ENCODE measurements around the gene POLR3K.

The POLR3K gene

DNA sequence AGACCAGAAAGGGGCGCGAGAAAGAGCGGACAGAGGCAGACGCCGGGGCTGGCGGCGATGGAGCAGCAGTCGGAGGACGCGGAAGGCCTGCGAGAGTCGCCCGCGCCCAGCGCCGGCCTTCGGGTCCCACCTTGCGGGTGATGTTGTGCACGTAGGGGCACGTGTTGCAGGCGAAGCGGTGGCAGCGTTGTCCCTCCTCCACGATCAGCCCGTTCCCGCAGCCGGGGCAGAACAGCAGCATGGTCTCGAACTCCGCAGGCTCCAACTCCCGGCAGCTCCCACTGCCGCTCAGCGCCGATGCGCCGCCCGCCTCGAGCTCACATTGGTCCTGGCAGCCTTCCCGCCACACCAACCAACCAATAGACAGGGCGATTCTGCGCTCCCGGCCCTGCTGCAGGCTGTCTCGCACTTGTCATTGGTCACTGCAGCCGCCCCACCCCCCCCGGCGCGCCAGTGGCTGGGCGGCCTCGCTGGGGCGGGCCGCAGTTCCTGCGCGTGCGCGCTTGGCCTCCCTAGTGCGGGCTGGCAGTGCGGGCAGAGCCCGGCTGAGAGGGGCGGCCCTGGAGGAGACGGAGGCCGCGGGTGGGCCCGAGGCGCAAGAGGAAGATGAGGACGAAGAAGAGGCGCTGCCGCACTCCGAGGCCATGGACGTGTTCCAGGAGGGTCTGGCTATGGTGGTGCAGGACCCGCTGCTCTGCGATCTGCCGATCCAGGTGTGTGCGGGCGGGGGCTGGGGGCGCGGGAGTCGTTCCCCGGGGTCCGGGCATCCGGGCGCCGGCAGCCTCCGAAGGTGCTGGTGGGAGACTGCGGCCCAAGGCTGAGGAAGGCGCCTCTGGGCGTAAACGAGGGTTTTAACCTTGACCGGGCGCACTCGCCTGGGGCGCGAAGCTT is at the start of gene POLR3K, which contains the start of gene SNRNP25:
Gene POLR3K (minus strand): TSS at position 263 of the 891 bp plus-strand sequence. CDS start 22 bp downstream, at position 241.
Gene SNRNP25 (plus strand): TSS at position 483 of the 891 bp plus-strand sequence. CDS start 189 bp downstream, at position 672.
- peak; percentile 97 for DNase-seq (ENCODE audit: low spot score)

DNA sequence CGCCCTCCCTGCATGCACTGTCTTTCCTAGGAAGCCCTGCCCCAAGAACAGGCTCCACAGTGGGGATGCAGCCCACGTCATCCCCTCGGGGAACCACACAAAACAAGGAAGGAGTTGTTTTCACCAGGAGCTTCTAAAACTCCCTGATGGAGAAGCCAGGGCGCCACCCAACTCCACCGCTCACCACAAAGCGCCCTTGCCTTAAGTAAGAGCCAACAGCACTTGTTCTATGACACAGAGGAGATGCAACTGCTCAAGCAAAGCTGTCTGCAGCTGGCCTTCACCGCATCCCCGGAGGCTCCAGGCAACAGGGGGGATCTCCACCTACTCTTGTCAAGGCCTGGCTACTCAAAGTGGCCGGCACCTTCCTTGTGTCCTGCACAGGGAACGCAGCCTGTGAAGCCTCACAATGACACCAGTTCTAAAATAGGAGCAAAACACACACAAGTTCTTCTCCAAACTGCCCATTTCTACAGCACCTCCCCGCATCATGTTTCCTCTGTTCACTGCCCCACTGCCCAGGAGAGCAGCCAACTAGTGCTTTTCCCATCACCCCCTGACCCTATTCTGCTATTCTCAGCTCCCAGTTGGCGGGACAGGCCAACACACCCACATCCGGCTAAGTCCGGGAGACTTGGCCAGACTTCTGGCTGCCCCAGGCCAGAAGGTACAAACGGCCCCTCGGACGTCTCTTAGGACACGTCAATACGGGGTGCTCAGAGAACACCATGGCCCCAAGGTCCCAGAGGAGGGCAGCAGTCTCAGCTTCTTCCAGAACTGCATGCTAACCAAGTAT is 48.9 kb upstream of the POLR3K start:
- no peak for DNase-seq (ENCODE audit: low spot score)

- DNase-seq (ENCODE audit: low spot score), result no peak
Measured at GRCh38 chr16:101586-101985, 48.2 kb upstream of the POLR3K start.

DNA sequence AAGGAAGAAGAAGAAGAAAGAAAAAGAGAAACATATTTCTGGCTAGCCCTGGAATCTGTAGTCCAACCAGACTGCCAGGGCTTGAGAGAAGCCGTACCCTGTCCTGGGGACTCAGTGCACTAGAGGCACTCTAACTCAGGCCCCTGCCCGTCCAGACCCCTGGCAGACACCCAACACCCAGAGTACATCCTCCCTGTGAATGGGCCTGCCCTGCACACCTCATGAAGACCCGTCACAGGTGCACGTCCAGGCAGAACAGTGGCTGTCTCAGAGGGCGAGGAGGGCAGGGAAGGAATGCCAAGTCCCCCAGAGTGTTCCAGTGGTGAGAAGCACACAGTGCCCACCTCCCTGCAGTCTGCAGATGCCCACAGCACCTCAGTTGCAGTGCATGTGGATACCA is 47.6 kb upstream of the POLR3K start:
- no peak for DNase-seq (ENCODE audit: low spot score)

GRCh38 chr16:97822-98221 is 44.4 kb upstream of the POLR3K start:
- DNase-seq (ENCODE audit: low spot score), result no peak

DNA sequence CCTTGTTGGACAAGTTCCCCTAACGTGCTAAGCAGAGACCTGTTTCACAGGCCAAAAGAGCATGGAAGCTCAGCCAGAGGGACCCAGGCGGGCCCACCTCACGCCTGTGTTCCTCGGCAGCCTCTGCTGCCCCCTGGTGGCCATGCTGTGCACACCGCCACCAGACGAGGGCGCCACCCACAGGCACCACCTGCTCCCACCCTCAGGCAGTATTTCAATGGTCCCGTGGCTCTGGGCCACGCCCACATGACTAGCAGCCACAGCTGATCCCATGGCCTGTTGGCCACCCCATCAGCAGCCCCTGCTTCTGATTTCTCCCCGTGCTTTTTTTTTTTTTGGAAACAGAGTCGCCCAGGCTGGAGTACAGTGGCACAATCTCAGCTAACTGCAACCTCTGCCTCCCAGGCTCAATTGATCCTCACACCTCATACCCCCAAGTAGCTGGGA is 43.5 kb upstream of the POLR3K start:
- peak; percentile 76 for DNase-seq (ENCODE audit: low spot score)

DNA sequence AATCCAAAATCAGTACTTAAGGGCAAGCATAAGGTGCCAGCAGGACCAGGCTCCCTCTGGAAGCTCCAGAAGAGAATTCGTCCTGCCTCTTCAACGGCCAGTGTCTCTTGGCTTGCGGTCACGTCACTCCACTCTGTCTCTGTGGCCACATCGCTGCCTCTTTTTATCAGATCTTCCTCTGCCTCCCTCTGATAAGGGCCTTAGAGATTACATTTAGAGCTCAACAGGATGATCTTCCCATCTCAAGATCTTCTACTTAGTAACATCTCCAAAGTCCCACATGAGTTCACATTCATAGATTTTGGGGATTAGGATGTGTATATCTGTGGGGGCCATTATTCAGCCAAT is 41.5 kb upstream of the POLR3K start:
- no peak for DNase-seq (ENCODE audit: low spot score)

DNA sequence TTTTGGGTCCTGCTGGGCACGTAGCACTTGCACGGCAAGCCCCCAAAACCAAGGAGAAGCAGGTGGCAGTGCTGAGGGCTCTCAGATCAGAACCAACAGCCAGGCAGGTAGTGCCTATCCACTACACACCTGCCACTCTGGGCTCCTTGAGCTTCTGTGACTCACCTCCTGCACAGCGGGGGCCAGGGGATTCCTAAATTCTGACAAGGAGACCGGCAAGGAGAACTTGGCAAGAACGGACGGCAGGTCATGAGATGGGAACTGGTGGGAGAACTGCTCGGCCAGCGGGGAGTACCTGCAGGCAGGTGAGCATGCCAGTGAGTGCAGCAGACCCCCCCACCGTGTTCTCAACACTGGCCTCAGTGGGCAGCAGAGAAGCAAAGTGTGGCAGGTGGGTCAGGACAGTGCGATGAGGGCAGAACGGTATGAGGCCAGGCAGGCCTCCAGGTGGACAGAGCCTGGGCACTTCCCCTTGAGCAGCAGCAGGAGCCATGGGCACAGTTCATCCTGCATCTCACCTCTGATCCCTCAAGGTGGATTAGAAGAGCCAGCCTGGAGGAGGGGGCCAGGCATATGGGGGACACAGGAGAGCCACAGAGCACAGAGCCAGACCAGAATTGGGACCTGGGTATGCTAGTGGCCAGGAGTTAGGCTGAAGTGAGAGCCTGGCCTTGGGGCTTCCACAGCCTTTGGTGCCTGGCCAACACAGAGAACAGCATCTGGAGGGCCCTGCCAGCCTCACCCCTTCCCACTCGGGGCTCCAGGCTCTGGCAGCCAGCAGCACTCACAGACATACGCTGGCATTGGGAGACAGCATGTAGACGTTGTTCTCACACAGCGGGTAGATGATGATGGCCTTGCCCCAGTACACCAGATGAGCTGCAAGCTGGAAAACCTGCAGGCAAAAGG is 39.3 kb upstream of the POLR3K start:
- no peak for DNase-seq (ENCODE audit: low spot score)

DNA sequence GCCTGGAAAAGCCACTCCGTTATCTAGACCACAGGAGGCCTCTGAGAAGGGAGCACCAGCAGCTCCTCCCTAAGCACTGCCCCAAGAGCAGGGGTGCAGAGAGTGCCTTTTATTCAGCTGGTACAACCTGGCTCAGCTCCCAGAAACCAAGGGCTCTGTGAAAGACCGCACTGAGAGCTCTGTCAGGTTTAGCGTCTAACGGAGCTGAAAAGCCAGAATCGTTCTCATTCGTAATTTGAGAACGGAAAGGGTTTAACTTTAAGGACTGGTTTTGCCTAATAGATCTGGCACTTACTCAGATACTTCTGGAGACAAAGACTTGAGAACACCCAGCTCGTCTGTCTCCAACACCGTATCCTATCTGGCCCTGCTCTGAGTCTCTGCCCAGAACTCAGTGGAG is 38.1 kb upstream of the POLR3K start:
- DNase-seq (ENCODE audit: low spot score), result no peak

DNA sequence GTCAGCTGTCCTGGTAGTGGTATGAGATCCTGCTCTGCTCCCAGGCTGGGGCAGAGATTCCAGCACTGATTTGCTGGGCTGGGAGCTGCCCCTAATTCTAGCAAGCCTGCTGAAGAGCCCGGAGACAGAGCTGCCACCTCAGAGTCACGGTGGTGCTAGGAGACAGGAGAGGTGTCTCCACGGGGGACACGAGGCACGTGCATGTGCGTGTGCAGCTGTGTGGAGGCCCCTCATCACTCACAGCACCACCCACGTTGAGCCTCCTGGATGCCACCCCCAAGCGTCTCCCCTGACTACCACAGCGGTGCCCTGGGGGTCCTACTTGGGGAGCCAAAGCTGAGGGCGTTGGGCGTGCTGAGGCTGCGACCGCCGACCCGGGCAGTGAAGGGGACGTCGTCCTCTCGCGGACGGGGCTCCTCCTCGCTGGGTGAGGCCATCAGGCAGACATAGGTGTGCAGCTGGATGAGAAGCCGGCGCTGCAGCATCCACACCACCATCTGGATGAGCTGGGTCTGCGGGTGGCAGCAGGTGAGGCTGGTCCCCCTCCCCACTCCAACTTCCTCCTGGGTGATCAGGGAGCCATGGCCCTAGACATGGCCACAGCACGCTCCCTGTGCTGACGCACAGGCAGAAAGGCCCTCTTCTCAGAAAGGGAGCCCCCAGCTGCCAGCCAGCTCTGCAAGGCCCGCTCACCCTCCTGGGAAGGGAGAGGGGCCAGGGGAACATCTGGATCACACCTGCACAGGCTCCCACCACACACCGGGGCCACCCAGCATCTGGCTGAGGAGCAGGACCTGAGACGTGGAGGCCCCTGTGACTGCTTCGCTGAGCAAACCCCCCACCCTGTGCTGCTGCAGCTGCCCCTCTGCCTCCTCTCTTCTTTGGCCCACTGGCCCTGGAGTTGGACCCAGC is 36.2 kb upstream of the POLR3K start:
- no peak for DNase-seq (ENCODE audit: low spot score)

DNA sequence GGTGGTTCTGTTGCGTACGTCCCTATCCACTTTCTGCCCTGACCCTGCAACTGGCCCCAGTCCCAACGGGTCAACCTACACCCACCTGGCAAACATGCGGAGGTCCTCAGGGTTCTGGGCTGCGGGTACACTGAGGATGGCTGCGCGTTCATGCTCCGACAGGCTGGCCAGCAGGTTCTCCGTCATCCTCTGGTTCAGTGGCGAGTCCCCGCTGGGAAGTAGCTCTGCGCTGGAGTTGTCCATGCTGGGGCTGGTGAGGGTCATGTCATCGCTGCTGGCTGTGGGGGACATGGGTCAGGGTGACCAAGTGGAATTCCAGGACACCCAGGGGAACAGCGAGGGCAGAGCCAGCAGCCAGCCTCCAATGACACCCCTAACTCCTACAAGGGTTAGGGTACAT is 35.2 kb upstream of the POLR3K start:
- no peak for DNase-seq (ENCODE audit: low spot score)

DNA sequence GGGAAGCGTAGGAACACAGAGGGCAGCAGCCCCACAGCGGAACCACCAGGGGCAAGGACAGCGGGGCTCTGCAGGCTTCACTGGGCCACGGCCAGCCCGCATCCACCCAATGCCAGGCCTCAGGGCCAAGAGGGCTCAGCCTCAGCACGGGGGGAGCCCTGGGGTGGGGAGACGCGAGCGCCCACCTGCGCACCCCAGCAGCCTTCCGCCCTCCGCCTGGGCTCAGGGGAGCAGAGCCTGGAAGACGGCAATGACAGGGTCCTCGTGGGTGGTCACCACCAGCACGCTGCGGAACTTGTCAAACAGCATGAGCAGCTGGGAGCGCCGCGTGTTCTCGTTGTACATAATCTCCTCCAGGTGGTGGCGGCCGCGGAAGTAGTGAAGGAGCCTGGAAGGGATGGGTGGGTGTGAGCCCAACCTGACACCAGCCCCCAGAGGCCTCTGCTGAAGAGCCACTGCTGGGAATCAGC is 33.1 kb upstream of the POLR3K start:
- DNase-seq (ENCODE audit: low spot score), result no peak

GRCh38 chr16:85865-86264 is 32.5 kb upstream of the POLR3K start:
- no peak for DNase-seq (ENCODE audit: low spot score)

DNA sequence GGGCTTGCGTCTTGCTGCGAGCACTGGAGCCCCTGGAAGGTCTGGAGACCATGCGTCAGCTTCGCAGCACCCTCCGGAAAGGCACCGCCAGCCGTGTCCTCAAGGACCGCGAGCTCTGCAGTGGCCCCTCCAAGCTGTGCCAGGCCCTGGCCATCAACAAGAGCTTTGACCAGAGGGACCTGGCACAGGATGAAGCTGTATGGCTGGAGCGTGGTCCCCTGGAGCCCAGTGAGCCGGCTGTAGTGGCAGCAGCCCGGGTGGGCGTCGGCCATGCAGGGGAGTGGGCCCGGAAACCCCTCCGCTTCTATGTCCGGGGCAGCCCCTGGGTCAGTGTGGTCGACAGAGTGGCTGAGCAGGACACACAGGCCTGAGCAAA is 32.0 kb upstream of the POLR3K start:
- no peak for DNase-seq (ENCODE audit: low spot score)

DNA sequence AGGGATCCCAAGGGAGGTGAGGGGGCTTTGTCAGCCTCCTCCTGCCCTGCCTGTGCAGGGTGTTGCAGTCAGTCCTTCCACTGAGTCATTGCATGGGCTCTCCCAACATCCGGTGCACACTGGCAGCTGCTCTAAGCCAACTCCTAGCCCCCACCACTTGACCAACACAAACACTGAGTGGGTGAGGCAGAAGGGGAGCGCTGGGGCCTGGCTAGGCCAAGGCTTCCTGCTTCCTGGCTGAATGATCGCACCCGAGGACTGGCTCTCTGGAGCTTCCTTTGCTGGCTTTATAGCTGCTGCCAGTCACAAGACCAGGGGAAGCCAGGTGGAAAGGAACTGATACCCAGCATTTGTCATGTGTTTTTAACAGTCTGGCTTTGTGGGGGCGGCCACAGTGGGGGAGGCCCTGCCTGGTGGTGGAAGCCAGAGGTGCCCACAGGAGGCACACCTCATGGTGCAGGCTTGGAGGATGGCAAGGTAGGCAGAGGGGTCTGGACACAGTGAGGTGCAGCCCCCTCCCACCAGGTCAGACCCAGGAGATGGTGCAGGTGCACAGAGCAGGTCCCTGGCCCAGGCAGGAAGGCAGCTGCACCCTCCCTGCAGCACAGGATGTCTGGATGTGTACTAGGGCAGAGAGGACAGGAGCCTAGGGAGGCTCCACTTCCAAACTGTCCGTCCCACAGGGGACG is 31.5 kb upstream of the POLR3K start:
- DNase-seq (ENCODE audit: low spot score), result peak; percentile 75

GRCh38 chr16:83781-84615 is 30.6 kb upstream of the POLR3K start:
- DNase-seq (ENCODE audit: low spot score), result no peak

DNA sequence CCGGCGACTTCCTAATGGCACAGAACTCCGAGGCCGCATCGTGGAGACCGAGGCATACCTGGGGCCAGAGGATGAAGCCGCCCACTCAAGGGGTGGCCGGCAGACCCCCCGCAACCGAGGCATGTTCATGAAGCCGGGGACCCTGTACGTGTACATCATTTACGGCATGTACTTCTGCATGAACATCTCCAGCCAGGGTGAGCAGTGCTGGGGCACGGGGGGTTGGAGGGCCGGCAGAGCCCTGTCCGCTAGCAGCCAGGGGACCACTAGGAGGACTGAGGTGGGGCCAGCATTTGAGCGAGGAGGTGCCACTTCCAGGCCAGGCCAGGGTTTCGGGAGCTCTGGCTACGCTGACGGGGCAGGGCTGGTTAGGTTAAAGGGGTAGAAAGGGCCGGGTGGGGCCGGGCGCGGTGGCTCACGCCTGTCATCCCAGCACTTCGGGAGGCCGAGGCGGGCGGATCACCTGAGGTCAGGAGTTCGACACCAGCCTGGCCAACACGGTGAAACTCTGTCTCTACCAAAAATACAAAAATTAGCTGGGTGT is 29.7 kb upstream of the POLR3K start:
- DNase-seq (ENCODE audit: low spot score), result no peak

- no peak for DNase-seq (ENCODE audit: low spot score)
Measured at GRCh38 chr16:79151-80054, 26.0 kb upstream of the POLR3K start.
